Peyer's patch (tissue), 4 donors: ENCODE measurements around the gene HK2. TPM values are rescaled to one million over a fixed set of nuclear protein-coding genes. Genes with fewer than 3 reads are reported as not detected.

Experiments used
- DNase-seq, 3 donors: peaks; one replicate each; pipeline ENCODE4 v3.0.0-alpha.2; 2017 to 2019
- H3K27ac ChIP-seq, 4 donors: fragments of 200-600 bp; sonication (generic); one replicate each; pipeline ENCODE4 v1.5.1; 2016 to 2019
- H3K27me3 ChIP-seq, 2 donors: fragments of 200-600 bp; sonication (generic); one replicate each; pipeline ENCODE4 v1.5.1; 2019
- H3K36me3 ChIP-seq, 3 donors: fragments of 200-600 bp; sonication (generic); one replicate each; pipeline ENCODE4 v1.5.1; 2016 to 2019
- H3K4me1 ChIP-seq, 4 donors: fragments of 200-600 bp; sonication (generic); one replicate each; pipeline ENCODE4 v1.5.1; 2016 to 2019
- H3K4me3 ChIP-seq, 4 donors: fragments of 200-600 bp; sonication (generic); 1 replicate in 3 of 4; 2 replicates in 1 of 4; pipeline ENCODE4 v1.5.1; 2016 to 2019; ENCODE audit warnings: mild to moderate bottlenecking in 1 of 4
- H3K9me3 ChIP-seq, 4 donors: fragments of 200-600 bp; sonication (generic); one replicate each; pipeline ENCODE4 v1.5.1; 2016 to 2019; ENCODE audit warnings: mild to moderate bottlenecking in 1 of 4
- POLR2A ChIP-seq, 2 donors: fragments of 450-650 bp; IDR thresholded peaks; one replicate each; pipeline ENCODE4 v1.5.1; 2017; ENCODE audit warnings: antibody characterized with exemption in 2 of 2, mild to moderate bottlenecking in 2 of 2, moderate library complexity in 2 of 2
- total RNA-seq, 4 donors: library from RNA; depleted of rRNA; stranded (reverse); fragments of >200 nt; gene quantifications; one replicate each; pipeline ENCODE4 v1.1.0, GENCODE V29; 2016
- TF ChIP-seq, protein P1 (sequence below), 6 experiments: fragments of 450-650 bp in 4 of 6; fragments of 200-600 bp in 2 of 6; sonication (generic) in 1 of 6; IDR thresholded peaks; one replicate each; pipeline ENCODE4 v1.5.1; 2017 to 2019; ENCODE audit warnings: antibody characterized with exemption in 6 of 6, mild to moderate bottlenecking in 3 of 6, moderate library complexity in 1 of 6

HK2 gene
- total RNA-seq, 4 donors from 2014 or later = 9.9 to 39.9 (median 24.8) TPM

DNA sequence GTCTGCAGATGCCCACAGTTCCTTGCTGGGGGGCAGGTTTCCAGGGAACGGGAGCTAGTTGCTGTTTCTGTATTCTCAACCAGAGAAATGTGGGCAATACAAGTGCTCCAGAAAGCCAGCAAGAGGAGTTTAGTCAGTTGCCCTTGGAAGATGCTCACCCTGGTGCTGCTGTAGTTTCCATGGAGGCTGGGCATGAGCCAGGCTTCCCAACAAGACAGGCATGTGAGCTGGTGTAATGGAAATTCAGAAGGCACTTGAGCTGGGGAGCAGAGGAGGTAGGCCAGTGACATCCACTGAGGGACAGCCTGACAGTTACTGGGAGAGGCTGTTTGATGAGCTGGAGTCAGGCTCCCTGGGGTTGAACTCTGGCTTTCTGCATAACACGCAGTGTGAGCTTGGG, 7.7 kb downstream of the HK2 start:
- DNase-seq = peak in 1 of 3 donors; percentile 28
- no peak overlapping the region for H3K27ac ChIP-seq
- H3K36me3 ChIP-seq = no peaks in the 10 kb centered on the region
- H3K4me1 ChIP-seq = peaks cover 0 to 42% (median 11%) of the 10 kb centered on the region in 4 donors
- H3K9me3 ChIP-seq = no peaks in the 10 kb centered on the region
- H3K4me3 ChIP-seq = no peak overlapping the region
- H3K27me3 ChIP-seq = no peaks in the 10 kb centered on the region
- TF ChIP-seq POLR2A (IDR thresholded peaks at IDR 0.05) = no peak
- TF ChIP-seq, protein P1, sequence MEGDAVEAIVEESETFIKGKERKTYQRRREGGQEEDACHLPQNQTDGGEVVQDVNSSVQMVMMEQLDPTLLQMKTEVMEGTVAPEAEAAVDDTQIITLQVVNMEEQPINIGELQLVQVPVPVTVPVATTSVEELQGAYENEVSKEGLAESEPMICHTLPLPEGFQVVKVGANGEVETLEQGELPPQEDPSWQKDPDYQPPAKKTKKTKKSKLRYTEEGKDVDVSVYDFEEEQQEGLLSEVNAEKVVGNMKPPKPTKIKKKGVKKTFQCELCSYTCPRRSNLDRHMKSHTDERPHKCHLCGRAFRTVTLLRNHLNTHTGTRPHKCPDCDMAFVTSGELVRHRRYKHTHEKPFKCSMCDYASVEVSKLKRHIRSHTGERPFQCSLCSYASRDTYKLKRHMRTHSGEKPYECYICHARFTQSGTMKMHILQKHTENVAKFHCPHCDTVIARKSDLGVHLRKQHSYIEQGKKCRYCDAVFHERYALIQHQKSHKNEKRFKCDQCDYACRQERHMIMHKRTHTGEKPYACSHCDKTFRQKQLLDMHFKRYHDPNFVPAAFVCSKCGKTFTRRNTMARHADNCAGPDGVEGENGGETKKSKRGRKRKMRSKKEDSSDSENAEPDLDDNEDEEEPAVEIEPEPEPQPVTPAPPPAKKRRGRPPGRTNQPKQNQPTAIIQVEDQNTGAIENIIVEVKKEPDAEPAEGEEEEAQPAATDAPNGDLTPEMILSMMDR (IDR thresholded peaks at IDR 0.05) = no peak

DNA sequence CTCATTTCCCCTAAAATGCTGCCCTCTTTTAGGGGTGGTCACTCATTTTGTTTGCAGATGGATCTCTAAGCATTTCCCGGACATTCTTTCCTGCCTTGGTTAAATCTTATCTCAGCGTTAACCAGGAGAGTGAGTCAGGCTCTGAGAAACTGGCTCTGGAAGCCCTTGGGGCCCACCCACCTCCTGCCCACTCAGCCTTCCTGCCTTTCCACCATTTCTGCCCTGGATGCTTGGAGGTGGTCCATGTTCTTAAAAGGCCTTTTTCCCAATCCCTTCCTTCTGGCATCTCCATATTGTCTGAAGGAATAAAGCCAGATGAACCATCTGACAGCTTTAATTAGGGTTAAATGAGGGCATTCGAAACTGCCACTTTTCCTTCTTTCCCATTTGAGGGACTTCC, 9.5 kb downstream of the HK2 start:
- Histone ChIP-seq H3K36me3 (no peaks in the 10 kb centered on the region), H3K9me3 (no peaks in the 10 kb centered on the region), H3K4me3 (no peak overlapping the region), H3K27me3 (no peaks in the 10 kb centered on the region), H3K27ac (peak overlapping the region in 3 of 4 donors; percentile 68 to 90 (median 86)), H3K4me1 (peaks cover 0 to 43% (median 11%) of the 10 kb centered on the region in 4 donors)
- DNase-seq = peak in 1 of 3 donors; percentile 43
- no peak for TF ChIP-seq POLR2A (IDR thresholded peaks at IDR 0.05)
- TF ChIP-seq, protein P1 (IDR thresholded peaks at IDR 0.05) = no peak

- Histone ChIP-seq H3K4me1 (peaks cover 4 to 46% (median 13%) of the 10 kb centered on the region in 4 donors), H3K36me3 (no peaks in the 10 kb centered on the region), H3K9me3 (no peaks in the 10 kb centered on the region), H3K27me3 (no peaks in the 10 kb centered on the region), H3K27ac (peak overlapping the region; percentile 17 to 90 (median 77)), H3K4me3 (no peak overlapping the region)
- peak; percentile 22 to 69 (median 60) for DNase-seq
- TF ChIP-seq, protein P1 (IDR thresholded peaks at IDR 0.05) = no peak
- peak in 1 of 2 donors; percentile 46 for TF ChIP-seq POLR2A (IDR thresholded peaks at IDR 0.05)
Measured at GRCh38 chr2:74843899-74844298, 10.0 kb downstream of the HK2 start.

DNA sequence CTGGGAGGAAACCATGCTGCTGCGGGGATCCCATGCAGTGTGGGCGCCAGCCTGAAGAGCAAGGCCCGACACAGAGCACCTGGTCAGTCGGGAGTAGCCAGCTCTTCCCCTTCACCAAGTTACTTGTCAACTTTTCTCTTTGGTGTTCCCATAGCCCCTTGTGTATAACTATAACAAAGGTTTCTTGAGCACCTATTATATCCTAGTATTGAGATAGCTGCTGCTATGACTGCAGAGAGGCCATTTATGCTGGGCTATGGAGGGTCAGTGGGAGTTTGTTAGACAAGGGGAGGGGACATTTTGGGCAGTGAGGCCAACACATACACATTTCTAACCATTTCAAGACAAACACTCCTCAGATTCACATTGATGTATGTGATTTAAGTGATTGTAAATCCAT, 10.8 kb downstream of the HK2 start:
- no peak overlapping the region for H3K4me3 ChIP-seq
- H3K27ac ChIP-seq = peak overlapping the region; percentile 33 to 90 (median 62)
- TF ChIP-seq, protein P1 (IDR thresholded peaks at IDR 0.05) = no peak
- H3K4me1 ChIP-seq = peaks cover 5 to 55% (median 15%) of the 10 kb centered on the region in 4 donors
- no peak for DNase-seq
- no peaks in the 10 kb centered on the region for H3K27me3 ChIP-seq
- no peaks in the 10 kb centered on the region for H3K36me3 ChIP-seq
- H3K9me3 ChIP-seq = no peaks in the 10 kb centered on the region

DNA sequence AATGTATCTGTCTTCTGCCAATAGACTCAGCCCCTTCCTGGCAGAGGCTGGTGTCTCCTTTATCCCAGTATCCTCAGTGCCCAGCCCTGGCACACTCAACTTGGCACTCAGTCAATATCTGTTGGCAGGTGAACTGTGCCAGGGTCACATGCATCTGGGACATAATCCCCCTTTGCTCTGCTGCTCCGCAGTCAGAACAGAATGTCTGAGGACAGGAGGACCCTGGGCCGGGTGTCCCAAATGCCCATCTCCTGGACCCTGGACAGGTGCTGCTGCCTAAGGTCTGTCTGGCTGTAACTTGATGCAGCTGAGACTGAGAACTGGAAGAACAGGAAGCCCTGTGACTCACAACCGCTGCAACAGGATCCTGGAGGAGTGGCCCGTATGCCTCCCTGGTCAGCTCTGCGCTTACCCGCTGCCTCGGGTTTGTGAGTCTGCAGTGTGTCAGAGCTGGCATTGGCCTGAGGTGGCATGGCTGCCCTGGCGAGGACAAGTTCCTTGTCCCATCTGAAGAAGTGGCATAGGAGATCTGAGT, 11.4 kb downstream of the HK2 start:
- Histone ChIP-seq H3K9me3 (no peaks in the 10 kb centered on the region), H3K36me3 (no peaks in the 10 kb centered on the region), H3K4me3 (no peak overlapping the region), H3K4me1 (peaks cover 5 to 60% (median 17%) of the 10 kb centered on the region in 4 donors), H3K27ac (peak overlapping the region; percentile 33 to 90 (median 62)), H3K27me3 (no peaks in the 10 kb centered on the region)
- TF ChIP-seq POLR2A (IDR thresholded peaks at IDR 0.05) = peak in 1 of 2 donors; percentile 86
- TF ChIP-seq, protein P1 (IDR thresholded peaks at IDR 0.05) = peak in 1 of 6 experiments; percentile 2
- DNase-seq = peak; percentile 28 to 91 (median 87)
